Thymus (tissue), 11 donors: ENCODE data around the gene KMT2D. TPM values are rescaled to one million over a fixed set of nuclear protein-coding genes. Genes with fewer than 3 reads are reported as not detected.

Experiments
- DNase-seq, 9 donors: peaks; one replicate each; pipeline ENCODE4 v3.0.0-alpha.2; 2013; ENCODE audit warnings: low spot score in 9 of 9, low read depth in 6 of 9, missing footprints in 1 of 9
- H3K27ac ChIP-seq, 2 donors: one replicate each; pipeline ENCODE4 v1.5.1; 2013; ENCODE audit warnings: control low read depth in 1 of 2, low read depth in 1 of 2, low read length in 1 of 2, mild to moderate bottlenecking in 1 of 2, moderate library complexity in 1 of 2
- H3K27me3 ChIP-seq, 2 donors: one replicate each; pipeline ENCODE4 v1.5.1; 2013; ENCODE audit warnings: low read length in 1 of 2; ENCODE audit not compliant: control insufficient read depth in 2 of 2, insufficient read depth in 1 of 2
- H3K36me3 ChIP-seq, 2 donors: one replicate each; pipeline ENCODE4 v1.5.1; 2013; ENCODE audit warnings: low read length in 1 of 2, mild to moderate bottlenecking in 1 of 2, moderate library complexity in 1 of 2; ENCODE audit not compliant: control insufficient read depth in 2 of 2, insufficient read depth in 2 of 2
- H3K4me1 ChIP-seq, 2 donors: one replicate each; pipeline ENCODE4 v1.5.1; 2013; ENCODE audit warnings: low read length in 2 of 2; ENCODE audit not compliant: control insufficient read depth in 2 of 2, insufficient read depth in 2 of 2
- H3K4me3 ChIP-seq, 2 donors: one replicate each; pipeline ENCODE4 v1.5.1; 2013; ENCODE audit warnings: low read length in 2 of 2, control low read depth in 1 of 2, mild to moderate bottlenecking in 1 of 2
- H3K9me3 ChIP-seq, 2 donors: one replicate each; pipeline ENCODE4 v1.5.1; 2013; ENCODE audit warnings: low read length in 1 of 2, mild to moderate bottlenecking in 1 of 2; ENCODE audit not compliant: control insufficient read depth in 2 of 2, insufficient read depth in 1 of 2
- WGBS: extraction: QIAGEN DNeasy Blood & Tissue Kit; methylation state at CpG from one replicate; pipeline ENCODE4 v1.1.7; 2013; 5-methylcytosine and 5-hydroxymethylcytosine counted together
- polyA plus RNA-seq: library from polyadenylated mRNA; stranded (reverse); fragments of 200-250 nt; gene quantifications from one replicate; pipeline ENCODE4 v1.2.3, GENCODE V29; 2013
- total RNA-seq: library from RNA; stranded (reverse); fragments of 120-200 nt; gene quantifications from one replicate; pipeline ENCODE4 v1.2.4, GENCODE V29; 2013
- donor health status: healthy.

The KMT2D gene
- total and polyA plus RNA-seq, 2 donors = 13.3 to 37.4 TPM

DNA sequence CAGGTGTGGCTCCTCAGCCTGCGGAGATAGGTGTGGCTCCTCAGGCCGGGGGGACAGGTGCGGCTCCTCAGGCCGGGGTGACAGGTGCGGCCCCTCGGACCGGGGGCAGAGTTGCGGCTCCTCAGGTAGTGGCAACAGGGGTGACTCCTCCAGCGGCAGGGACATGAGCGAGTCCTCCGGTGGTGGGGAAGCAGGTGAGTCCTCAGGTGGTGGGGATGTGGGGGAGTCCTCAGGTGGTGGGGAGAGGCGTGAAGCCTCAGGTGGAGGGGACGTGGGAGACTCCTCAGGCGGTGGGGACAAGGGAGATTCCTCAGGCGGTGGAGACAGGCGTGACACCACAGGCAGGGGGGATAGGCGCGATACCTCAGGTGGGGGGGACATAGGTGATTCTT, 9.2 kb downstream of the KMT2D start:
- peaks cover 85 to 96% of the 10 kb centered on the region in 2 donors for H3K36me3 ChIP-seq
- DNase-seq = no peak
- 98% methylated on average over 18 of the region's 18 CpGs for WGBS

GRCh38 chr12:49050507-49051372, 9.9 kb downstream of the KMT2D start:
- no peak for DNase-seq
- Histone ChIP-seq H3K27me3 (no peaks in the 10 kb centered on the region), H3K27ac (no peak overlapping the region), H3K9me3 (no peaks in the 10 kb centered on the region), H3K4me1 (peaks cover 4 to 7% of the 10 kb centered on the region in 2 donors), H3K36me3 (peaks cover 91 to 100% of the 10 kb centered on the region in 2 donors), H3K4me3 (no peak overlapping the region)
- WGBS = 97% methylated on average over 13 of the region's 13 CpGs

More for the DNA sequence above, 9.2 kb downstream of the KMT2D start:
- H3K9me3 ChIP-seq = no peaks in the 10 kb centered on the region
- H3K4me3 ChIP-seq = no peak overlapping the region
- no peak overlapping the region for H3K27ac ChIP-seq
- H3K4me1 ChIP-seq = peaks cover 11 to 12% of the 10 kb centered on the region in 2 donors
- no peaks in the 10 kb centered on the region for H3K27me3 ChIP-seq

GRCh38 chr12:49049566-49050224, 10.9 kb downstream of the KMT2D start:
- H3K36me3 ChIP-seq = peaks cover 98 to 100% of the 10 kb centered on the region in 2 donors
- no peak for DNase-seq
- H3K27me3 ChIP-seq = no peaks in the 10 kb centered on the region
- H3K4me3 ChIP-seq = no peak overlapping the region
- 96% methylated on average over 20 of the region's 20 CpGs for WGBS
- H3K9me3 ChIP-seq = no peaks in the 10 kb centered on the region
- H3K27ac ChIP-seq = no peak overlapping the region
- no peaks in the 10 kb centered on the region for H3K4me1 ChIP-seq

- no peaks in the 10 kb centered on the region for H3K9me3 ChIP-seq
- no peak for DNase-seq
- H3K27ac ChIP-seq = no peak overlapping the region
- H3K4me3 ChIP-seq = no peak overlapping the region
- H3K36me3 ChIP-seq = peaks cover 98 to 100% of the 10 kb centered on the region in 2 donors
- WGBS = 99% methylated on average over 10 of the region's 10 CpGs
- no peaks in the 10 kb centered on the region for H3K4me1 ChIP-seq
- no peaks in the 10 kb centered on the region for H3K27me3 ChIP-seq
These were observed 11.6 kb downstream of the KMT2D start for GRCh38 chr12:49048953-49049352.

GRCh38 chr12:49046129-49046895, 14.3 kb downstream of the KMT2D start:
- H3K4me3 ChIP-seq = no peak overlapping the region
- no peak for DNase-seq
- no peaks in the 10 kb centered on the region for H3K9me3 ChIP-seq
- H3K27me3 ChIP-seq = no peaks in the 10 kb centered on the region
- WGBS = 98% methylated on average over 12 of the region's 12 CpGs
- H3K27ac ChIP-seq = no peak overlapping the region
- H3K36me3 ChIP-seq = peaks cover 98 to 100% of the 10 kb centered on the region in 2 donors
- H3K4me1 ChIP-seq = no peaks in the 10 kb centered on the region

GRCh38 chr12:49044660-49045059, 15.9 kb downstream of the KMT2D start:
- Histone ChIP-seq H3K27ac (no peak overlapping the region), H3K36me3 (peaks cover 98 to 100% of the 10 kb centered on the region in 2 donors), H3K4me3 (no peak overlapping the region), H3K4me1 (no peaks in the 10 kb centered on the region), H3K9me3 (no peaks in the 10 kb centered on the region), H3K27me3 (no peaks in the 10 kb centered on the region)
- 96% methylated on average over 12 of the region's 12 CpGs for WGBS
- DNase-seq = no peak

DNA sequence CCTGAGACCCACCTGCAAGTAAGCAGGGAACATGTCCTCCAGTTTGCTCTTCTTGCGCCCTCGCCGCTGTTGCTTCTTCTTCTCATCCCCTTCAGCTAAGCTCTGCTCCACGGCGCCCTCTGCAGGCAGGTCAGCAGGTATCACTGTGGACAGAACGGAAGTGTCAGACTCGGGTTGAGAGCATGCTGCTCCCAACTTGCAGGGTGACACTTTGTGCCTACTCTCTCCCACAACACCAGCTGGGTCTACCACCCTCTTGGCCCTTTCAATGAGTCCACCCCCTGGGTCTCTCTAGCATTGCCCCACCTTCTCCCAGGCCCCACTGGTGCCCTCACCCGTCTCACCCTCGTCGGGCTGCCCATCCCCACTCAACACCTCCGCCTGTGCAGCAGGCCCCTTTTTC, 16.7 kb downstream of the KMT2D start:
- no peaks in the 10 kb centered on the region for H3K27me3 ChIP-seq
- peaks cover 98 to 100% of the 10 kb centered on the region in 2 donors for H3K36me3 ChIP-seq
- DNase-seq = peak in 5 of 9 donors; percentile 31 to 72 (median 62)
- 74% methylated on average over 11 of the region's 11 CpGs for WGBS
- no peaks in the 10 kb centered on the region for H3K4me1 ChIP-seq
- H3K27ac ChIP-seq = no peak overlapping the region
- H3K4me3 ChIP-seq = no peak overlapping the region
- H3K9me3 ChIP-seq = no peaks in the 10 kb centered on the region

DNA sequence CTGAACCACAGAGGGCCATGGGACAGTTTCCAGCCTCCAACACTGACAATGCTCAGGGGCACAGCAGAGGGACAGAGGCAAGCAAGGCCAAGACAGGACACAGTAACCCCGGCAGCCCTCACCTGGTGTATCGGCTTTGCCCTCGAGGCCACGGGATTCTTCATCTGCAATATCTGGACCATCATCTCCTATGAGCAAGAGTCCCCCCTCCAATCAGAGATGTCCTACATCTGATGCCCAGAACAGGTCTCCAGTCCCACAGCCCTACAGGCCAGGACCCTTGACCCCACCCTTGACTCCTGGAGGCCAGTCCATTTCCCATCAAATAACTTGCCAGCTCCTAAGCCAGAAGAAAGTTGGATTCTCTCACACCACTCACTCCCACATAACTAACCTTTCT, 17.4 kb downstream of the KMT2D start:
- H3K9me3 ChIP-seq = no peaks in the 10 kb centered on the region
- WGBS = 98% methylated on average over 4 of the region's 4 CpGs
- peaks cover 98 to 100% of the 10 kb centered on the region in 2 donors for H3K36me3 ChIP-seq
- no peaks in the 10 kb centered on the region for H3K4me1 ChIP-seq
- H3K27me3 ChIP-seq = no peaks in the 10 kb centered on the region
- H3K4me3 ChIP-seq = no peak overlapping the region
- H3K27ac ChIP-seq = no peak overlapping the region
- DNase-seq = no peak
